ENCODE results near the gene ILK. TPM values are rescaled to one million over a fixed set of nuclear protein-coding genes. Genes with fewer than 3 reads are reported as not detected.

The ILK gene
- total and polyA plus RNA-seq, 2 donors (not counting 1 experiment from before 2014, with no cell fraction given): 176 to 420 TPM

- Histone ChIP-seq H3K79me2 (ENCODE audit: control insufficient read depth, insufficient read depth, low read length) (no peaks in the 10 kb centered on the region), H3K4me2 (ENCODE audit: extremely low read depth, insufficient read depth, low read length) (no peak overlapping the region), H3K4me3 (replicated peaks in 1 of 4; ENCODE audit: control extremely low read depth in 1 of 4, insufficient read depth in 1 of 4, low read depth in 3 of 4, low read length in 4 of 4) (no peak overlapping the region), H3K9ac (ENCODE audit: insufficient read depth, low read length) (no peak overlapping the region), H3K9me3 (ENCODE audit: control insufficient read depth, insufficient read depth, low read depth, low read length) (no peaks in the 10 kb centered on the region), H2AFZ (ENCODE audit: low read length) (no peak overlapping the region), H4K20me1 (ENCODE audit: control insufficient read depth, extremely low read depth, insufficient read depth, low read length) (no peaks in the 10 kb centered on the region), H3K36me3 (ENCODE audit: control insufficient read depth, insufficient read depth, low read length) (no peaks in the 10 kb centered on the region), H3K27me3 (ENCODE audit: control insufficient read depth, insufficient read depth, low read length) (no peaks in the 10 kb centered on the region), H3K27ac (ENCODE audit: insufficient read depth, low read length) (no peak overlapping the region), H3K4me1 (ENCODE audit: control insufficient read depth, extremely low read depth, insufficient read depth, low read length) (peaks cover 10% of the 10 kb centered on the region)
- TF ChIP-seq CTCF (conservative IDR thresholded peaks at IDR 0.05 in 1 of 2, IDR thresholded peaks at IDR 0.05 in 1 of 2; ENCODE audit: low read depth in 1 of 2, low read length in 2 of 2): no peak
- TF ChIP-seq EZH2 (IDR thresholded peaks at IDR 0.05; ENCODE audit: low read length, missing control alignments): no peak
- DNase-seq (ENCODE audit: low read depth in 2 of 2): peak; percentile 67 to 93
These were observed 31.4 kb upstream of the ILK start for GRCh38 chr11:6572215-6572614.

GRCh38 chr11:6574816-6575715, 28.5 kb upstream of the ILK start:
- no peak for TF ChIP-seq EZH2 (IDR thresholded peaks at IDR 0.05; ENCODE audit: low read length, missing control alignments)
- TF ChIP-seq CTCF (conservative IDR thresholded peaks at IDR 0.05 in 1 of 2, IDR thresholded peaks at IDR 0.05 in 1 of 2; ENCODE audit: low read depth in 1 of 2, low read length in 2 of 2): no peak
- no peak overlapping the region for H3K9ac ChIP-seq (ENCODE audit: insufficient read depth, low read length)
- H3K27me3 ChIP-seq (ENCODE audit: control insufficient read depth, insufficient read depth, low read length): no peaks in the 10 kb centered on the region
- H2AFZ ChIP-seq (ENCODE audit: low read length): no peak overlapping the region
- DNase-seq (ENCODE audit: low read depth in 2 of 2): no peak
- H3K27ac ChIP-seq (ENCODE audit: insufficient read depth, low read length): no peak overlapping the region
- H3K79me2 ChIP-seq (ENCODE audit: control insufficient read depth, insufficient read depth, low read length): no peaks in the 10 kb centered on the region
- peaks cover 5% of the 10 kb centered on the region for H3K4me1 ChIP-seq (ENCODE audit: control insufficient read depth, extremely low read depth, insufficient read depth, low read length)
- H3K4me2 ChIP-seq (ENCODE audit: extremely low read depth, insufficient read depth, low read length): no peak overlapping the region
- H3K9me3 ChIP-seq (ENCODE audit: control insufficient read depth, insufficient read depth, low read depth, low read length): no peaks in the 10 kb centered on the region
- H3K4me3 ChIP-seq (replicated peaks in 1 of 4; ENCODE audit: control extremely low read depth in 1 of 4, insufficient read depth in 1 of 4, low read depth in 3 of 4, low read length in 4 of 4): no peak overlapping the region
- H4K20me1 ChIP-seq (ENCODE audit: control insufficient read depth, extremely low read depth, insufficient read depth, low read length): no peaks in the 10 kb centered on the region
- no peaks in the 10 kb centered on the region for H3K36me3 ChIP-seq (ENCODE audit: control insufficient read depth, insufficient read depth, low read length)

- Histone ChIP-seq H3K79me2 (ENCODE audit: control insufficient read depth, insufficient read depth, low read length) (no peaks in the 10 kb centered on the region), H3K4me1 (ENCODE audit: control insufficient read depth, extremely low read depth, insufficient read depth, low read length) (peaks cover 5% of the 10 kb centered on the region), H4K20me1 (ENCODE audit: control insufficient read depth, extremely low read depth, insufficient read depth, low read length) (no peaks in the 10 kb centered on the region), H3K9ac (ENCODE audit: insufficient read depth, low read length) (no peak overlapping the region), H3K9me3 (ENCODE audit: control insufficient read depth, insufficient read depth, low read depth, low read length) (no peaks in the 10 kb centered on the region), H2AFZ (ENCODE audit: low read length) (no peak overlapping the region), H3K27ac (ENCODE audit: insufficient read depth, low read length) (no peak overlapping the region), H3K36me3 (ENCODE audit: control insufficient read depth, insufficient read depth, low read length) (no peaks in the 10 kb centered on the region), H3K27me3 (ENCODE audit: control insufficient read depth, insufficient read depth, low read length) (no peaks in the 10 kb centered on the region), H3K4me3 (replicated peaks in 1 of 4; ENCODE audit: control extremely low read depth in 1 of 4, insufficient read depth in 1 of 4, low read depth in 3 of 4, low read length in 4 of 4) (no peak overlapping the region), H3K4me2 (ENCODE audit: extremely low read depth, insufficient read depth, low read length) (no peak overlapping the region)
- peak; percentile 80 to 86 for DNase-seq (ENCODE audit: low read depth in 2 of 2)
- TF ChIP-seq CTCF (conservative IDR thresholded peaks at IDR 0.05 in 1 of 2, IDR thresholded peaks at IDR 0.05 in 1 of 2; ENCODE audit: low read depth in 1 of 2, low read length in 2 of 2) (no peak), EZH2 (IDR thresholded peaks at IDR 0.05; ENCODE audit: low read length, missing control alignments) (no peak)
These were observed 26.9 kb upstream of the ILK start for GRCh38 chr11:6576471-6577373.
